Measurements from ENCODE around the gene ATF6.

DNA sequence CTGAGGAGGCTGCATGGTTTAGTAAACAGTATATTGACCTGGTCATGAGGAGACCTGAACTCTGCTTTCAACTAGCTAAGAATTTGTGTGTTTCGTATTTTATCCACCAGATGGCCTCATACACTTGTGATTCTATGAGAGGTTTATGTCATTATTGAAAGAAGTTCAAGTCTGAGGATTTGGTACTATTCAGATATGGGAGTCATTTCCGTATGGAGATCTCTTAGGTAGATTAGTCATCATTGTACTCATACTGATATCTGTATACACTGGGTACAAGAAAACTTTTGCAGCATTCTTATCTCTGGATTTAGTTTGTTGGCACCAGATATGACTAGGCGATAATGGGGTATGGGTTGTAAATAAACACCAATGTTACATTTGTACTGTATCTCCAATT is 26.6 kb downstream of the ATF6 start:
- TF ChIP-seq YY1 (IDR thresholded peaks at IDR 0.05; ENCODE audit: insufficient read depth, insufficient read length): no peak
- TF ChIP-seq ZNF274 (IDR thresholded peaks at IDR 0.05; ENCODE audit: low read depth, low read length): no peak
